Measurements from ENCODE around the gene PLCG1.

The PLCG1 gene

GRCh38 chr20:41168281-41169161 lies 31.2 kb downstream of the PLCG1 start:
- no peak for DNase-seq

- no peak for DNase-seq
Measured at GRCh38 chr20:41169162-41169690, 31.9 kb downstream of the PLCG1 start.

GRCh38 chr20:41169791-41170351 lies 32.5 kb downstream of the PLCG1 start:
- DNase-seq = no peak

GRCh38 chr20:41170386-41171105 lies 33.2 kb downstream of the PLCG1 start:
- DNase-seq = no peak

- no peak for DNase-seq
Measured at GRCh38 chr20:41171736-41172295, 34.5 kb downstream of the PLCG1 start.

GRCh38 chr20:41172296-41173140 lies 35.2 kb downstream of the PLCG1 start:
- no peak for DNase-seq

- DNase-seq = peak; percentile 82
Measured at GRCh38 chr20:41173161-41173721, 35.9 kb downstream of the PLCG1 start.

GRCh38 chr20:41173791-41174341 lies 36.5 kb downstream of the PLCG1 start:
- DNase-seq = no peak

- no peak for DNase-seq
Measured at GRCh38 chr20:41174373-41174772, 37.0 kb downstream of the PLCG1 start.

- DNase-seq = no peak
Measured at GRCh38 chr20:41174782-41175181, 37.4 kb downstream of the PLCG1 start.

- DNase-seq = no peak
Measured at GRCh38 chr20:41175201-41175651, 37.9 kb downstream of the PLCG1 start.

- no peak for DNase-seq
Measured at GRCh38 chr20:41175727-41176330, 38.5 kb downstream of the PLCG1 start.

- DNase-seq = no peak
Measured at GRCh38 chr20:41176711-41177552, 39.6 kb downstream of the PLCG1 start.

- DNase-seq = no peak
Measured at GRCh38 chr20:41177636-41178035, 40.3 kb downstream of the PLCG1 start.

- DNase-seq = no peak
Measured at GRCh38 chr20:41178495-41178894, 41.2 kb downstream of the PLCG1 start.

GRCh38 chr20:41178904-41179432 lies 41.6 kb downstream of the PLCG1 start:
- no peak for DNase-seq

- no peak for DNase-seq
Measured at GRCh38 chr20:41179961-41180360, 42.6 kb downstream of the PLCG1 start.

- DNase-seq = no peak
Measured at GRCh38 chr20:41180599-41181333, 43.4 kb downstream of the PLCG1 start.

GRCh38 chr20:41181567-41181966 lies 44.2 kb downstream of the PLCG1 start:
- DNase-seq = no peak

All from hematopoietic multipotent progenitor cell treated with erythropoietin and hydrocortisone succinate and interleukin-3 and kit ligand, for 6 days (in vitro differentiated cells).